ENCODE measurements around the gene EFNA5. TPM values are rescaled to one million over a fixed set of nuclear protein-coding genes. Genes with fewer than 3 reads are reported as not detected.

EFNA5 gene
- total RNA-seq, 2 experiments from 2014 or later = not detected

DNA sequence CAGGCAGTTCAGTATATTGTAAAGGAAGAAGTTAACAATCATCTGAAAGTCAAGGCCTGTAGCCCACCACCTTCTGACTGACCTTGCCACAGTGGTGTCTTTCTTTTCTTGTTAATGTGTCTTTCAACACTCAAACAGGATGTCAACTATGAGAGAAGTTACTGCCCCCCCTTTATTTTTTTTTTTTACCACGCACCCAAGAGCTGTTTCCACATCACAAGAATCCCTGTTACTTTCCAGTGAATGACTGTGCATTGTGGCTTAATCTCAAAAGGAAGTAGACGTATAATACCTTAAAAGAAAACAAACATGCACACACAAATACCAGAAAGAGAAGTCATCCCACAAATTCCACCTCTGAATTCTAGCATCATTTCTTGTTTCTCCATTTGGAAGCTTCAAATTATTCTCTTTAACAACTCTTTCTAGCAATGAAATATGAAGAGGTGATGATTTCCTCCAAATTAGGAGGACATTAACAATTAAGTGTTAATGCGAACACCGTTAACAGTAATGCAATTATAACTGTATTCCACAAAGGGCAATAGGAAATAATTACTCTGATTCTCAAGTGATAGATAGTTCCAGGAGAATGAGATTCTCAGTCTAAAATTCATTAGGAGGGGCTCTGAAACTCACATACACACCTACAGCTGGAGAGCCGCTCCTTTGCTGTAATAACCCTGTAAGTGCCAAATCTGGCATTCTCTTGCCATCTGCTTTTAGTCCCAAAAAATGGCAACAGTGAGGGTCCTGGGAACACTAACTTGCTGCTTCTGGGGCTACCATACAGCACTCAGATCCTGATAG is 201.0 kb downstream of the EFNA5 start:
- no peaks in the 10 kb centered on the region for H3K27me3 ChIP-seq (ENCODE audit: control insufficient read depth in 1 of 2, insufficient read depth in 2 of 2, low read length in 2 of 2)
- H3K4me3 Mint-ChIP-seq = no peak overlapping the region
- ATAC-seq (ENCODE audit: poor library complexity) (no peak), DNase-seq (peak in 3 of 14 experiments; percentile 31 to 58 (median 42))
- POLR2A ChIA-PET = no interaction called here
- intact Hi-C loops (cut with DNase I, micrococcal nuclease) = no loop called here
- peaks cover 6% of the 10 kb centered on the region for H3K4me1 Mint-ChIP-seq (ENCODE audit: low read depth)
- TF ChIP-seq CTCF (IDR thresholded peaks at IDR 0.05) = no peak
- H3K4me3 ChIP-seq (ENCODE audit: low read length) = no peak overlapping the region
- CTCF ChIA-PET = no interaction called here
- H3K27me3 Mint-ChIP-seq = no peaks in the 10 kb centered on the region
- no peaks in the 10 kb centered on the region for H3K36me3 Mint-ChIP-seq (ENCODE audit: low read depth)
- no peaks in the 10 kb centered on the region for H3K9me3 ChIP-seq (ENCODE audit: control insufficient read depth in 1 of 2, insufficient read depth in 1 of 2, low read length in 2 of 2)
- no peaks in the 10 kb centered on the region for H3K4me1 ChIP-seq (ENCODE audit: insufficient read depth, low read length)
- H3K27ac ChIP-seq (ENCODE audit: low read depth in 1 of 2, low read length in 2 of 2) = no peak overlapping the region
- no peaks in the 10 kb centered on the region for H3K9me3 Mint-ChIP-seq
- no peak overlapping the region for H3K27ac Mint-ChIP-seq
- no peaks in the 10 kb centered on the region for H3K36me3 ChIP-seq (ENCODE audit: insufficient read depth, low read length)

DNA sequence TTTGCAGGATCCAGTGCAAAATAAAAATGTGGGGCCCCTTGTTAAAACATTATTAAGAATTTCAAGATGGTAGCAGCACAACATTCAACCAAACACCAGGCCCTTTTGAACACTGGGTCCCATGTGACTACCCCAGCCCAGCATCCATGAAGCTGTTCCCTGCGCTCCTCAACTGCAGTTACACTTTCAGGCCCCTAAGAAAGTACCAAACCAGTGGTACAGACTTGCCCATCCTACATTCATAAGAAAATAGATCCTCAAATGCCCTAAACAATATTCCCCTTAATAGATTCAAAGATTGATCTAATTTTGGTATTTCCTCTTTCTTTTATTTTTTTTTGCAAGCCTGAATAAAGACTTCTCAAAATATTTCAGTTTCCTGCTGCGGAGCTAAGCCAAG is 201.7 kb downstream of the EFNA5 start:
- Histone ChIP-seq H3K36me3 (ENCODE audit: insufficient read depth, low read length) (no peaks in the 10 kb centered on the region), H3K4me3 (ENCODE audit: low read length) (no peak overlapping the region), H3K4me1 (ENCODE audit: insufficient read depth, low read length) (peaks cover 3% of the 10 kb centered on the region), H3K9me3 (ENCODE audit: control insufficient read depth in 1 of 2, insufficient read depth in 1 of 2, low read length in 2 of 2) (no peaks in the 10 kb centered on the region), H3K27me3 (ENCODE audit: control insufficient read depth in 1 of 2, insufficient read depth in 2 of 2, low read length in 2 of 2) (no peaks in the 10 kb centered on the region), H3K27ac (ENCODE audit: low read depth in 1 of 2, low read length in 2 of 2) (no peak overlapping the region)
- Mint-ChIP-seq H3K27me3 (no peaks in the 10 kb centered on the region), H3K4me3 (no peak overlapping the region), H3K27ac (no peak overlapping the region), H3K9me3 (no peaks in the 10 kb centered on the region), H3K36me3 (ENCODE audit: low read depth) (no peaks in the 10 kb centered on the region), H3K4me1 (ENCODE audit: low read depth) (peaks cover 6% of the 10 kb centered on the region)
- ChIA-PET CTCF (no interaction called here), POLR2A (no interaction called here)
- TF ChIP-seq CTCF (IDR thresholded peaks at IDR 0.05) = no peak
- ATAC-seq (ENCODE audit: poor library complexity) = no peak
- no peak for DNase-seq
- intact Hi-C loops (cut with DNase I, micrococcal nuclease) = no loop called here

GRCh38 chr5:107468276-107468675 is 202.5 kb downstream of the EFNA5 start:
- TF ChIP-seq CTCF (IDR thresholded peaks at IDR 0.05) = no peak
- no peaks in the 10 kb centered on the region for H3K9me3 ChIP-seq (ENCODE audit: control insufficient read depth in 1 of 2, insufficient read depth in 1 of 2, low read length in 2 of 2)
- intact Hi-C loops (cut with DNase I, micrococcal nuclease) = no loop called here
- H3K27ac Mint-ChIP-seq = no peak overlapping the region
- ChIA-PET POLR2A (no interaction called here), CTCF (no interaction called here)
- peaks cover 6% of the 10 kb centered on the region for H3K4me1 Mint-ChIP-seq (ENCODE audit: low read depth)
- no peaks in the 10 kb centered on the region for H3K9me3 Mint-ChIP-seq
- H3K4me1 ChIP-seq (ENCODE audit: insufficient read depth, low read length) = peaks cover 3% of the 10 kb centered on the region
- H3K36me3 ChIP-seq (ENCODE audit: insufficient read depth, low read length) = no peaks in the 10 kb centered on the region
- H3K4me3 ChIP-seq (ENCODE audit: low read length) = no peak overlapping the region
- DNase-seq (no peak), ATAC-seq (ENCODE audit: poor library complexity) (no peak)
- no peak overlapping the region for H3K4me3 Mint-ChIP-seq
- no peaks in the 10 kb centered on the region for H3K27me3 Mint-ChIP-seq
- H3K36me3 Mint-ChIP-seq (ENCODE audit: low read depth) = no peaks in the 10 kb centered on the region
- H3K27me3 ChIP-seq (ENCODE audit: control insufficient read depth in 1 of 2, insufficient read depth in 2 of 2, low read length in 2 of 2) = no peaks in the 10 kb centered on the region
- no peak overlapping the region for H3K27ac ChIP-seq (ENCODE audit: low read depth in 1 of 2, low read length in 2 of 2)

Measured in CD4-positive, alpha-beta T cell (primary cell).